Prostate gland (tissue), 2 donors: ENCODE results near the gene PBX3.

Source experiments
- POLR2A ChIP-seq: fragments of 450-650 bp; IDR thresholded peaks from one replicate; pipeline ENCODE4 v1.6.1; 2016; ENCODE audit warnings: antibody characterized with exemption, mild to moderate bottlenecking
- TF ChIP-seq, protein P1 (sequence below), 4 experiments: fragments of 200-600 bp in 2 of 4; fragments of 450-650 bp in 2 of 4; sonication (generic) in 2 of 4; IDR thresholded peaks; 1 replicate in 3 of 4; 2 replicates in 1 of 4; pipeline ENCODE4 v1.5.1; 2016 to 2019; ENCODE audit warnings: antibody characterized with exemption in 4 of 4, mild to moderate bottlenecking in 2 of 4, moderate library complexity in 2 of 4

DNA sequence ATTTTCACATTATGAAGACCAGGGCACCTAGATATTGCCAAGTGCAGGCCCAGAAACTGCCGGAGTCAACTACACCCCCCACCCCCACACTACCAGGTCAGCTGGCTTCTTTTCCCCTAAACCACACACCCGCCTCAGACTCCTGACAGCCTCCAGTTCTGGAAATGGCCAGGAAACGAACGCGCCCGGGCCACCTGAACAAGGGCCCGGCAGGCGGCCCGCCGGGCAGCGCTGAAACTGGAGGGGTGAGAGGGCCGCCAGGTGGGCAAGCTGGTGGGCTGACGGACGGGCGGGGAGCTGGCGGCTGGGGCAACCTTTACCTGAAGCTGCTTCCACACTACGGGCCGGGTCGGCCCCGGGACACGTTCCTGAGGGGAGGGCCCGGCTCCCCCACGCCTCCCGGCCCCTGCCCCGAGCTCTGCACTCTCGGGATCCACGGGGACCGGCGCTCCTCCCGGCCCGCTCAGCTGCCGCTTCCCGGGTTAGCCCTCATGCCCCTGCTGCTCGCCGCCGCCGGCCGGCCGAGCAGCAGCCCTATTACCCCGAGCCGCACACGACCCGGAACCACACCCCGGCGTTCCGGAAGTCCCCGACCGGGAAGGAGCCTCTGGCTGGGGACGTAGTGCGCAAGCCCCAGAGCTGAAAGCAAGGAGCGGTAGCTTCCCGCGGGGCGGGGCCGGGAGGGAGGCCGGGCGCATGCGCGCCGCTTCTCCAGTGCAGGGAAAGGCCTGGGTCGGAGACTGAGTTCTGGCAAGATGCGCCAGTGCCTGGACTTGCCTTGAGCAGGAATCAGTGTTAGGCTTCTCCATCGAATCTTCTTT is 40.3 kb upstream of the PBX3 start, which contains the start of gene MAPKAP1:
- TF ChIP-seq, protein P1, sequence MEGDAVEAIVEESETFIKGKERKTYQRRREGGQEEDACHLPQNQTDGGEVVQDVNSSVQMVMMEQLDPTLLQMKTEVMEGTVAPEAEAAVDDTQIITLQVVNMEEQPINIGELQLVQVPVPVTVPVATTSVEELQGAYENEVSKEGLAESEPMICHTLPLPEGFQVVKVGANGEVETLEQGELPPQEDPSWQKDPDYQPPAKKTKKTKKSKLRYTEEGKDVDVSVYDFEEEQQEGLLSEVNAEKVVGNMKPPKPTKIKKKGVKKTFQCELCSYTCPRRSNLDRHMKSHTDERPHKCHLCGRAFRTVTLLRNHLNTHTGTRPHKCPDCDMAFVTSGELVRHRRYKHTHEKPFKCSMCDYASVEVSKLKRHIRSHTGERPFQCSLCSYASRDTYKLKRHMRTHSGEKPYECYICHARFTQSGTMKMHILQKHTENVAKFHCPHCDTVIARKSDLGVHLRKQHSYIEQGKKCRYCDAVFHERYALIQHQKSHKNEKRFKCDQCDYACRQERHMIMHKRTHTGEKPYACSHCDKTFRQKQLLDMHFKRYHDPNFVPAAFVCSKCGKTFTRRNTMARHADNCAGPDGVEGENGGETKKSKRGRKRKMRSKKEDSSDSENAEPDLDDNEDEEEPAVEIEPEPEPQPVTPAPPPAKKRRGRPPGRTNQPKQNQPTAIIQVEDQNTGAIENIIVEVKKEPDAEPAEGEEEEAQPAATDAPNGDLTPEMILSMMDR (IDR thresholded peaks at IDR 0.05) = peak in 2 of 4 experiments; percentile 1 to 32
- peak; percentile 58 for TF ChIP-seq POLR2A
